Skeletal muscle satellite cell (primary cell): Measurements from ENCODE around the gene C2orf49.

ENCODE experiments used
- H3K27me3 ChIP-seq: 2 replicates; pipeline ENCODE4 v1.7.0; 2013; ENCODE audit warnings: low read length; ENCODE audit not compliant: control insufficient read depth, insufficient read depth
- H3K36me3 ChIP-seq: 2 replicates; pipeline ENCODE4 v1.7.0; 2013; ENCODE audit warnings: mild to moderate bottlenecking, control low read depth, low read length; ENCODE audit not compliant: insufficient read depth
- H3K4me1 ChIP-seq: 2 replicates; pipeline ENCODE4 v1.7.0; 2013; ENCODE audit warnings: low read length; ENCODE audit not compliant: control insufficient read depth, insufficient read depth
- H3K4me2 ChIP-seq: 2 replicates; pipeline ENCODE4 v1.7.0; 2013; ENCODE audit warnings: mild to moderate bottlenecking, low read length
- H3K4me3 ChIP-seq: 2 replicates; pipeline ENCODE4 v1.7.0; 2013; ENCODE audit warnings: low read length
- H3K9ac ChIP-seq: 2 replicates; pipeline ENCODE4 v1.7.0; 2013; ENCODE audit warnings: mild to moderate bottlenecking, low read depth, low read length, moderate library complexity
- H3K9me3 ChIP-seq: replicated peaks from 2 replicates; pipeline ENCODE4 v1.7.0; 2013; ENCODE audit warnings: mild to moderate bottlenecking, control low read depth, low read length

C2orf49 gene

GRCh38 chr2:105398336-105399206, 61.2 kb downstream of the C2orf49 start, which contains the start of gene FHL2:
FHL2 (minus strand) TSS chr2:105399051; CDS start chr2:105386516, 12,535 bp downstream.
- peak within 1 kb of the TSS; percentile 87 for H3K4me2 ChIP-seq
- peaks cover 37% of the 10 kb centered on the region for H3K36me3 ChIP-seq
- H3K9ac ChIP-seq: peak within 1 kb of the TSS; percentile 100
- H3K4me1 ChIP-seq: peaks cover 46% of the 10 kb centered on the region
- H3K4me3 ChIP-seq: peak within 1 kb of the TSS; percentile 99
- H3K27me3 ChIP-seq: no peaks in the 10 kb centered on the region
- H3K9me3 ChIP-seq: no peaks in the 10 kb centered on the region
